HCT116 (cell line): Measurements from ENCODE around the gene KLHL6. TPM values are rescaled to one million over a fixed set of nuclear protein-coding genes. Genes with fewer than 3 reads are reported as not detected.

Experiments
- ATAC-seq: fragments of 200-7000 bp; cut with Tn5 transposase; 2 replicates; pipeline ENCODE4 v1.9.1; 2020; ENCODE audit warnings: mild to moderate bottlenecking, moderate library complexity
- BruUV-seq: library from RNA; stranded (reverse); fragments of 400-500 nt; replicated peaks from 2 replicates; lab custom pipeline; 2021; lab: Mats Ljungman, UMichigan
- CTCF ChIA-PET: fragments of 300-600 bp; sonication (Branson Sonifier 250); formaldehyde crosslinking; loops from one replicate; lab custom pipeline; 2021; ENCODE audit warnings: antibody characterized with exemption; lab: Charles Lee
- POLR2A ChIA-PET: fragments of 300-600, 350-600 bp; sonication (Branson Sonifier 250); formaldehyde crosslinking; loops from one replicate; lab custom pipeline; 2021; ENCODE audit warnings: antibody characterized with exemption; lab: Charles Lee
- RAD21 ChIA-PET, 2 experiments: fragments of 300-600 bp; sonication (Branson Sonifier 250); formaldehyde crosslinking; loops; one replicate each; lab custom pipeline; 2023; ENCODE audit warnings: low total read pairs in 2 of 2; ENCODE audit not compliant: uncharacterized antibody in 2 of 2, unreplicated experiment in 2 of 2, low non-redundant PET in 1 of 2; lab: Charles Lee
- DNase-seq: peaks from one replicate; pipeline ENCODE4 v3.0.0-alpha.2; 2010; ENCODE audit warnings: low read depth, low spot score
- H2AFZ ChIP-seq: fragments of 200-600 bp; shearing (Covaris generic), sonication (generic); 2 replicates; pipeline ENCODE4 v1.6.1; 2017; ENCODE audit warnings: low read depth, mixed run types, mixed read lengths, antibody characterized with exemption, low read length; ENCODE audit not compliant: poor library complexity, severe bottlenecking
- H3K27ac ChIP-seq: 2 replicates; pipeline ENCODE4 v1.5.1; 2012; ENCODE audit warnings: low read depth, low read length
- H3K27me3 ChIP-seq: fragments of 200-600 bp; sonication (generic); 2 replicates; pipeline ENCODE4 v1.6.1; 2016; ENCODE audit warnings: mixed run types, low read length, mixed read lengths; ENCODE audit not compliant: insufficient read depth
- H3K36me3 ChIP-seq, 2 experiments: fragments of 200-500 bp in 1 of 2; fragments of 200-600 bp in 1 of 2; sonication (Bioruptor generic) in 1 of 2; sonication (generic) in 1 of 2; 2 replicates each; pipeline versions ENCODE4 v1.5.1 to v1.6.1; 2014 to 2016; ENCODE audit warnings: low read length in 2 of 2, inconsistent platforms in 1 of 2, mixed read lengths in 1 of 2, mixed run types in 1 of 2; ENCODE audit not compliant: insufficient read depth in 2 of 2, control insufficient read depth in 1 of 2
- H3K4me1 ChIP-seq, 2 experiments: fragments of 200-600 bp in 1 of 2; sonication (generic) in 1 of 2; 2 replicates each; pipeline versions ENCODE4 v1.5.1 to v1.6.1; 2012 to 2017; ENCODE audit warnings: low read length in 2 of 2, inconsistent platforms in 1 of 2, mild to moderate bottlenecking in 1 of 2, mixed read lengths in 1 of 2, mixed run types in 1 of 2, moderate library complexity in 1 of 2; ENCODE audit not compliant: insufficient read depth in 2 of 2, control insufficient read depth in 1 of 2
- H3K4me2 ChIP-seq: fragments of 200-600 bp; sonication (generic); 2 replicates; pipeline ENCODE4 v1.6.1; 2017; ENCODE audit warnings: mixed run types, low read length, mixed read lengths
- H3K4me3 ChIP-seq, 2 experiments: fragments of 200-600 bp in 1 of 2; sonication (generic) in 1 of 2; replicated peaks in 1 of 2; 2 replicates each; pipeline ENCODE4 v1.5.1; 2011 to 2016; ENCODE audit warnings: low read length in 2 of 2, control low read depth in 1 of 2, low read depth in 1 of 2, mild to moderate bottlenecking in 1 of 2, mixed read lengths in 1 of 2, mixed run types in 1 of 2
- H3K79me2 ChIP-seq: fragments of 200-600 bp; sonication (generic); 2 replicates; pipeline ENCODE4 v1.6.1; 2017; ENCODE audit warnings: mild to moderate bottlenecking, mixed run types, low read length, moderate library complexity, mixed read lengths; ENCODE audit not compliant: insufficient read depth
- H3K9ac ChIP-seq: fragments of 200-600 bp; sonication (generic); 2 replicates; pipeline ENCODE4 v1.6.1; 2016; ENCODE audit warnings: low read length, mixed read lengths
- H3K9me2 ChIP-seq: fragments of 200-600 bp; sonication (generic), shearing (Covaris generic); 2 replicates; pipeline ENCODE4 v1.6.1; 2017; ENCODE audit warnings: mixed run types, mild to moderate bottlenecking, moderate library complexity; ENCODE audit not compliant: insufficient read depth
- H3K9me3 ChIP-seq, 2 experiments: fragments of 200-500 bp in 1 of 2; fragments of 200-600 bp in 1 of 2; sonication (Bioruptor generic) in 1 of 2; sonication (generic) in 1 of 2; 2 replicates each; pipeline ENCODE4 v1.6.1; 2014 to 2017; ENCODE audit warnings: low read length in 2 of 2, mixed read lengths in 2 of 2, inconsistent platforms in 1 of 2, low read depth in 1 of 2, mild to moderate bottlenecking in 1 of 2, mixed run types in 1 of 2, moderate library complexity in 1 of 2; ENCODE audit not compliant: control insufficient read depth in 1 of 2, insufficient read depth in 1 of 2
- H4K20me1 ChIP-seq: fragments of 200-600 bp; sonication (generic), shearing (Covaris generic); 2 replicates; pipeline ENCODE4 v1.6.1; 2017; ENCODE audit warnings: mixed run types, mild to moderate bottlenecking, moderate library complexity; ENCODE audit not compliant: insufficient read depth
- CBX3 ChIP-seq: IDR thresholded peaks from 2 replicates; pipeline ENCODE4 v1.6.1; 2012; ENCODE audit warnings: low read depth
- EGR1 ChIP-seq: IDR thresholded peaks from 2 replicates; pipeline ENCODE4 v1.6.1; 2012; ENCODE audit warnings: low read depth
- EZH2 ChIP-seq: fragments of 200-600 bp; sonication (generic); IDR thresholded peaks from 2 replicates; pipeline ENCODE4 v1.6.1; 2017; ENCODE audit warnings: antibody characterized with exemption, mixed run types
- EZH2phosphoT487 ChIP-seq: fragments of 200-600 bp; IDR thresholded peaks from 2 replicates; pipeline ENCODE4 v1.6.1; 2018; ENCODE audit warnings: antibody characterized with exemption, borderline replicate concordance
- FOSL1 ChIP-seq: IDR thresholded peaks from 2 replicates; pipeline ENCODE4 v1.6.1; 2012; ENCODE audit warnings: low read depth
- POLR2A ChIP-seq: IDR thresholded peaks from 2 replicates; pipeline ENCODE4 v1.7.0; 2011; ENCODE audit warnings: borderline replicate concordance; ENCODE audit not compliant: insufficient read depth, insufficient read length; ENCODE audit errors: extremely low read depth
- POLR2AphosphoS5 ChIP-seq: IDR thresholded peaks from 2 replicates; pipeline ENCODE4 v1.6.1; 2011; ENCODE audit warnings: mild to moderate bottlenecking, low read depth, low read length, moderate library complexity
- RAD21 ChIP-seq: IDR thresholded peaks from 2 replicates; pipeline ENCODE4 v1.6.1; 2012; ENCODE audit warnings: low read depth, mild to moderate bottlenecking
- SIN3A ChIP-seq: IDR thresholded peaks from 2 replicates; pipeline ENCODE4 v1.6.1; 2012; ENCODE audit warnings: low read depth
- SP1 ChIP-seq: IDR thresholded peaks from 2 replicates; pipeline ENCODE4 v1.6.1; 2012; ENCODE audit warnings: low read depth
- SRF ChIP-seq: IDR thresholded peaks from 2 replicates; pipeline ENCODE4 v1.6.1; 2012; ENCODE audit warnings: low read depth
- TCF7L2 ChIP-seq: IDR thresholded peaks from 2 replicates; pipeline ENCODE4 v1.7.0; 2011; ENCODE audit warnings: borderline replicate concordance, inconsistent platforms; ENCODE audit not compliant: insufficient read depth, insufficient read length; ENCODE audit errors: extremely low read depth
- YY1 ChIP-seq: IDR thresholded peaks from 2 replicates; pipeline ENCODE4 v1.6.1; 2011; ENCODE audit warnings: low read length, low read depth, moderate library complexity, mild to moderate bottlenecking; ENCODE audit not compliant: insufficient replicate concordance; ENCODE audit errors: extremely low read depth
- ZNF274 ChIP-seq: fragments of 200-500 bp; sonication (Bioruptor generic); IDR thresholded peaks from 2 replicates; pipeline ENCODE4 v1.6.1; 2014; ENCODE audit warnings: mild to moderate bottlenecking, low read depth, low read length, inconsistent platforms
- intact Hi-C: fragments of 100-400 bp; cut with micrococcal nuclease; formaldehyde crosslinking; loops from 2 replicates; pipeline ENCODE4 v1.10.0; 2022
- total RNA-seq: library from RNA; stranded (reverse); gene quantifications from one replicate; pipeline ENCODE4 v1.2.1, GENCODE V29; 2021; ENCODE audit not compliant: unreplicated experiment
- TF ChIP-seq, protein P1 (sequence below): IDR thresholded peaks from 2 replicates; pipeline ENCODE4 v1.6.1; 2012
- TF ChIP-seq, protein P2 (sequence below): IDR thresholded peaks from 2 replicates; pipeline ENCODE4 v1.6.1; 2011; ENCODE audit warnings: mild to moderate bottlenecking, low read length, moderate library complexity; ENCODE audit not compliant: insufficient replicate concordance; ENCODE audit errors: extremely low read depth
- TF ChIP-seq, protein P3 (sequence below): IDR thresholded peaks from 2 replicates; pipeline ENCODE4 v1.6.1; 2012; ENCODE audit warnings: low read depth

KLHL6 gene
- total RNA-seq, 1 experiment from 2014 or later, result 0.15 TPM

DNA sequence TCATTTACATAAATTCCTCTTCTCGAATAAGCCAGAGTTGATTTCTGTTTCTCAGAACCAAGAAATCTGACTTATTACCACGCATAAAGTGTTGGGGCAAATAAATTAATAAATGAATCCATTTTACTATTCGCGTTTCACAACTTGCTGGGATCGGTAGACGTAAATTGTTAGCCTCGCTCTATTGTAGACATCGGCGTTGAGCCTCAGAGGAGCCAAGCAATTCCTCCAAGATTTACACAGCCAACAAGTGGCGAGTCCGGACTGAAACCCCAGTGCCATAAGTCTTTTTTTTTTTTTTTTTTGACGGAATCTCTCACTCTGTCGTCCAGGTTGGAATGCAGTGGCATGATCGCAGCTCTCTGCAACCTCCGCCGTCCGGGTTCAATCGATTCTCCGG is 8.9 kb downstream of the KLHL6 start:
- Histone ChIP-seq H3K27ac (no peak overlapping the region), H3K27me3 (no peaks in the 10 kb centered on the region), H4K20me1 (no peaks in the 10 kb centered on the region), H3K4me1 (0 out of 4 replicates have a peak, but pooled peaks cover 0 to 3% of the 10 kb centered on the region in 2 experiments), H3K9me2 (no peaks in the 10 kb centered on the region), H2AFZ (no peak overlapping the region), H3K9me3 (no peaks in the 10 kb centered on the region), H3K36me3 (no peaks in the 10 kb centered on the region), H3K4me3 (no peak overlapping the region), H3K9ac (no peak overlapping the region), H3K79me2 (no peaks in the 10 kb centered on the region), H3K4me2 (no peak overlapping the region)
- no TSS peak for BruUV-seq
- intact Hi-C loops, result no loop called here
- ChIA-PET RAD21 (no interaction called here), CTCF (no interaction called here), POLR2A (no interaction called here)
- ATAC-seq, result no peak
- no peak for TF ChIP-seq SRF
- no peak for TF ChIP-seq SIN3A
- TF ChIP-seq, protein P1, sequence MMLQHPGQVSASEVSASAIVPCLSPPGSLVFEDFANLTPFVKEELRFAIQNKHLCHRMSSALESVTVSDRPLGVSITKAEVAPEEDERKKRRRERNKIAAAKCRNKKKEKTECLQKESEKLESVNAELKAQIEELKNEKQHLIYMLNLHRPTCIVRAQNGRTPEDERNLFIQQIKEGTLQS, result no peak
- no peak for TF ChIP-seq CBX3
- no peak for TF ChIP-seq TCF7L2
- no peak for TF ChIP-seq FOSL1
- TF ChIP-seq POLR2A, result no peak
- no peak for TF ChIP-seq YY1
- TF ChIP-seq, protein P2, sequence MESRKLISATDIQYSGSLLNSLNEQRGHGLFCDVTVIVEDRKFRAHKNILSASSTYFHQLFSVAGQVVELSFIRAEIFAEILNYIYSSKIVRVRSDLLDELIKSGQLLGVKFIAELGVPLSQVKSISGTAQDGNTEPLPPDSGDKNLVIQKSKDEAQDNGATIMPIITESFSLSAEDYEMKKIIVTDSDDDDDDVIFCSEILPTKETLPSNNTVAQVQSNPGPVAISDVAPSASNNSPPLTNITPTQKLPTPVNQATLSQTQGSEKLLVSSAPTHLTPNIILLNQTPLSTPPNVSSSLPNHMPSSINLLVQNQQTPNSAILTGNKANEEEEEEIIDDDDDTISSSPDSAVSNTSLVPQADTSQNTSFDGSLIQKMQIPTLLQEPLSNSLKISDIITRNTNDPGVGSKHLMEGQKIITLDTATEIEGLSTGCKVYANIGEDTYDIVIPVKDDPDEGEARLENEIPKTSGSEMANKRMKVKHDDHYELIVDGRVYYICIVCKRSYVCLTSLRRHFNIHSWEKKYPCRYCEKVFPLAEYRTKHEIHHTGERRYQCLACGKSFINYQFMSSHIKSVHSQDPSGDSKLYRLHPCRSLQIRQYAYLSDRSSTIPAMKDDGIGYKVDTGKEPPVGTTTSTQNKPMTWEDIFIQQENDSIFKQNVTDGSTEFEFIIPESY, result no peak
- TF ChIP-seq ZNF274, result no peak
- TF ChIP-seq SP1, result no peak
- TF ChIP-seq POLR2AphosphoS5, result no peak
- TF ChIP-seq RAD21, result no peak
- TF ChIP-seq, protein P3, sequence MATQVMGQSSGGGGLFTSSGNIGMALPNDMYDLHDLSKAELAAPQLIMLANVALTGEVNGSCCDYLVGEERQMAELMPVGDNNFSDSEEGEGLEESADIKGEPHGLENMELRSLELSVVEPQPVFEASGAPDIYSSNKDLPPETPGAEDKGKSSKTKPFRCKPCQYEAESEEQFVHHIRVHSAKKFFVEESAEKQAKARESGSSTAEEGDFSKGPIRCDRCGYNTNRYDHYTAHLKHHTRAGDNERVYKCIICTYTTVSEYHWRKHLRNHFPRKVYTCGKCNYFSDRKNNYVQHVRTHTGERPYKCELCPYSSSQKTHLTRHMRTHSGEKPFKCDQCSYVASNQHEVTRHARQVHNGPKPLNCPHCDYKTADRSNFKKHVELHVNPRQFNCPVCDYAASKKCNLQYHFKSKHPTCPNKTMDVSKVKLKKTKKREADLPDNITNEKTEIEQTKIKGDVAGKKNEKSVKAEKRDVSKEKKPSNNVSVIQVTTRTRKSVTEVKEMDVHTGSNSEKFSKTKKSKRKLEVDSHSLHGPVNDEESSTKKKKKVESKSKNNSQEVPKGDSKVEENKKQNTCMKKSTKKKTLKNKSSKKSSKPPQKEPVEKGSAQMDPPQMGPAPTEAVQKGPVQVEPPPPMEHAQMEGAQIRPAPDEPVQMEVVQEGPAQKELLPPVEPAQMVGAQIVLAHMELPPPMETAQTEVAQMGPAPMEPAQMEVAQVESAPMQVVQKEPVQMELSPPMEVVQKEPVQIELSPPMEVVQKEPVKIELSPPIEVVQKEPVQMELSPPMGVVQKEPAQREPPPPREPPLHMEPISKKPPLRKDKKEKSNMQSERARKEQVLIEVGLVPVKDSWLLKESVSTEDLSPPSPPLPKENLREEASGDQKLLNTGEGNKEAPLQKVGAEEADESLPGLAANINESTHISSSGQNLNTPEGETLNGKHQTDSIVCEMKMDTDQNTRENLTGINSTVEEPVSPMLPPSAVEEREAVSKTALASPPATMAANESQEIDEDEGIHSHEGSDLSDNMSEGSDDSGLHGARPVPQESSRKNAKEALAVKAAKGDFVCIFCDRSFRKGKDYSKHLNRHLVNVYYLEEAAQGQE, result no peak
- TF ChIP-seq EZH2, result no peak
- no peak for TF ChIP-seq EGR1
- no peak for TF ChIP-seq EZH2phosphoT487
- DNase-seq, result no peak
